Measurements from ENCODE around the gene TPM3.
A peak's percentile ranks its signal among the peaks of the same experiment; 100 is the strongest.
"Not testable (repeated sequence)": the region's sequence is repeated elsewhere in the genome, so short reads cannot be mapped to it uniquely, and the experiment has no call there.

Gene TPM3

DNA sequence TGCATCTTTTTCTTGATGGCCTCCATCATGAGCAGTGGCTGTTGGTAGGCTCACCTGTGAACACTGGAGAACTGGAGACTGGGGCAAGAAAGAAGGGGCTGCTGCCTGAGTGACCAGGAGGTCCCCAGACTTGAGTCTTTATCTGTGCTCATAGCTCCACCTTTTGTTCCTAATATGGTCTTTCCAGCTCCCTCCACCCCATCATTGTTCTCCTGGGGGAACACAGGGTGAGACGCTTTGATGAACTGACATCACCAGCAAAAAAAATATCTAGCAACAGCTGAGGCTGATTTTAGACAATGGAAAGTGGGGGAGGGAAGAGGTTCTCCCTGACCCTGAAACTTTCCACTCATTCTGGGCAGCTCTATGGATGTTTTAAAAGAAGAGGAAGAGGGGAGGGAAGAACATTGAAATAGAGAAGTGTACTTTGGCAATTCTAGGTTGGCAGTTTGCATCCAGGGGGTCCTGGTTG, at the start of gene TPM3:
TSS of gene TPM3 (minus strand) at position 111 of the 472 bp plus-strand sequence. CDS start at position 29, 82 bp downstream.
- no peak for DNase-seq

DNA sequence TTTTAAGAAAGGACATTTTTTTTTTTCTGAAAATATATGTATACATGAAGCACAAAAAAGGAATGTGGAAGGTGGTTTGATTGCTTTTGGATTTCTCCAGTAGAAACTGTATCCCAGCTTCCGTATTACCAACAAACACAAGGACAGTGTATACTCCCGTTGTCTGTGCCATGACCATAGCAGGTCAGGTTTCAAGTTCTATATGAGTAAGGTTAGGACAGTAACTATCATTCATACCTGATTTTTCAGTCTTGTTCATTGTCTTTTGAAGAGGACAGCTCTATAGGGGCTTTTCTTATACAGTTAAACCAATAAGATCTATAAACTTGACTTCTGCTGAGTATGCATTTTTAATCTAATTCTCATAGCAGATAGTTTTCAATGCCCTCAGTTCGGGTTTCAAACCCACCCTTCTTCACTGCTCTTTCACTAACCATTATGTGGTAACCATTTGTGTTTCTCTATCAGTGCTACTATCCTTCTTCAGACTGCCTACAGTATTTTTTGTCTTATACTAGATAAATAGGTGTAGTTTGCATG, 48.5 kb upstream of the TPM3 start:
- no peak for DNase-seq

- DNase-seq = no peak
Observed at GRCh38 chr1:154239491-154239890, 47.6 kb upstream of the TPM3 start.

- no peak for DNase-seq
Observed at GRCh38 chr1:154237880-154238506, 46.1 kb upstream of the TPM3 start.

- DNase-seq = no peak
Observed at GRCh38 chr1:154237435-154237834, 45.5 kb upstream of the TPM3 start.

DNA sequence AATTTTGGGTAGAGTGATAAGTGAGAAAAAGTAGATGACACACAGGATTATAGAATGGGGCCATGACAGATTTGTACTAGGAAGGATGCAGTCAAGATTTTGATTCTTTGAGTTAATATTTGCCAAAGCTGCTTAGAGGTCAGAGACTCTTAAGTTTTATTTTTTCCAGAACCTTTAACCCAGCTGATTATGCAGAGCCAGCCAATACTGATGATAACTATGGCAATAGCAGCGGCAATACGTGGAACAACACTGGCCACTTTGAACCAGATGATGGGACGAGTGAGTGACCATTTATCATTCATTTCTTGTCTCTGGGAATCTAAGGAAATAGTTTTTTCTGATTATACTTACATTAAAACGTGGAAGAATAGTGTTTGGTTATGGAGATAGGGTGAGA, 45.0 kb upstream of the TPM3 start:
- no peak for DNase-seq

GRCh38 chr1:154233127-154233526, 41.2 kb upstream of the TPM3 start:
- not testable (repeated sequence) for DNase-seq

DNA sequence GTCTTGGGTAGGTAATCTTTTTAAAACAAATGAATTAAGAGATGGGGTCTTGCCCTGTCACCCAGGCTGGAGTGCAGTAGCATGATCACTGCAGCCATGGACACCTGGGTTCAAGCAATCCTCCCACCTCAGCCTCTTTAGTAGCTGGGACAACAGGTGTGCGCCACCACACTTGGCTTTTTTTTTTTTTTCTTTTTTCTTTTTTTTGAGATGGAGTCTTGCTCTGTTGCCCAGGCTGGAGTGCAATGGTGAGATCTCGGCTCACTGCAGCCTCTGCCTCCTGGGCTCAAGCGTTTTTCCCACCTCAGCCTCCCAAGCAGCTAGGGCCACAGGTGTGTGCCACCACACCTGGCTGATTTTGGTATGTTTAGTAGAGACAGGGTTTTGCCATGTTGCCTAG, 39.2 kb upstream of the TPM3 start:
- not testable (repeated sequence) for DNase-seq

DNA sequence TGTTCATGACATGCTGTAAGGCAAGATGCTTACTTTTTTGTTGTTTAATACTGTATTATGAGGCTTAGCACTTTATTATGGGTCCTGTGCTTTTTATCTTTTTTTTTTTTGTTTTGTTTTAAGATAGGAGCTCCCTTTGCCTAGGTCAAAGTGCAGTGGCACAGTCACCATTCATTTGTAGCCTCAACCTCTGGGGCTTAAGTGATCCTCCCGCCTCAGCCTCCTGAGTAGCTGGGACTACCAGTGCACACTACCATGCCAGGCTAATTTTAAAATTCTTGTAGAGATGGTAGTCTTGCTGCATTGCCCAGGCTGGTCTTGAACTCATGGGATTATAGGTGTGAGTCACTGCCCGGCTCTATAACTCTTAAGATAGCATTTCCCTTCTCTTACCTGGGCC, 33.5 kb upstream of the TPM3 start:
- DNase-seq = no peak

DNA sequence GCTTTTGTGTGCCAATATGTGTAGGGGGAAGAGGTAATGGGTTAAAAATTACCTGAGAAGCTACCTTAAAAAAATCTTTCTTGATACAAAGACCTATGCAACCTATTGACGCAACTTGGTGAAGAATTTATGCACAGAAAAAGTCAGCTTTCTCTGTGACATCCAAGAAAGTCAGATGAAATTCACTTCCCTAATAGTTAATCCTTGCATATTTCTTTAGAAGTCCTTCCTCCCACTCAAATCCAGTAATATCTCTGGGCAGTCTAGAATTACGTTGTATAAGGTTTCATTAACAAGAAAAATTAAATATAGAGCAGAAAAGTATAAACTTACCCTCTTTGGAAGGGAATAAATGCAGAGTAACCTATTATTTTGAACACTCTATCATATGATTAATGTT, 31.7 kb upstream of the TPM3 start:
- DNase-seq = no peak

- DNase-seq = no peak
Observed at GRCh38 chr1:154222918-154223317, 31.0 kb upstream of the TPM3 start.

DNA sequence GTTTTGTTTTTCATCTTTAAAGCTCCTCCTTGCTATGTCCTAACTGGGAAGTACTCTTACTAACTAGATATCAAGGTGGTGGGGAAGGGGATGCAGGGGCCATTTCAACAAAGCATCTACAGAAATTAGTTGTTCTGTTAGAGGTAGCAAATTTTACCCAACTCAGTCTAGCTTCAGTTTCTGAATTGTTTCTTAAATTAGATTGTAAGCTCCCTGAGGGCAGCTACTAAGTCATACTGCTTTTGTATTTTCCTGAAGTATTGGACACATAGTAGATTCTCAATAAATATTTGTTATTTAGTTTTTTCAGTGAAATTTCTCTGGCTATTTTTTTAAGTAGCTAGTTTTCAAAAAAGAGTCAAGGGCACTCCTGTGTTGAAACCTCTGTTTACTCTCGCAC, 30.6 kb upstream of the TPM3 start:
- DNase-seq = no peak

DNA sequence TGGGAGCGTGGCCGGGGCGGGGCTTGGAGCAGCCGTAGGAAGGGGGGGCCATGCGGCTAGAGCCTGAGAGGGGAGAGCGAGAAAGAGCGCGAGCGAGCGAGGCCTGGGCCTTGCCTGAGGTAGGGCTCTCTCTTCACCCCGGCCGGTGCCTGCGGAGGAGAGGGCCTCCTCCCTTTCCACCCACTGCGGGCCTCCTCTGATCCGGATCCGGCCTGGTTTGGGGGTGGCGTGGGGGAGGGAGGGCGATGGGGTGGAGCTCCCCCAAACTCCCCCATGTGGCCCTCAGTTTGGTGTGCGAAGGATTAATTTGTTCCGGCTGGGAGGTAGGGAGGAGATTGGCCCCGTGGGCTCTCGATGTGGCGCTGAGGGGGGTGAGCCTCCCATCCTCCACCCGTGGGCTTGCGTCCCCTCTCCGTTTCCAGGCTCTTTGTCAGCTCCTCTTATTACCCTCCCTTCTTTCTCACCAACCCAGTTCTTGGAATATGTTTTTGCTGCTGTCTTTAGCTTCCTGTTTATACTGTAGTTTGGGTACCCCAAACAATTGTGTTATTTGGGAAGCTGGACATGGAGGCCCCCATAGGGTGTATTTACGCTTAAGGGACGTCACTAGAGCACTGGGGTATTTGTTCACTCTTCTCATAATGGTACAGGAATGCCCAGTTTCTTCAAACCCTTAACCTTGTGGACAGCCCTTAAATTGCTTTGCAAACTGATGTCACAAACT, 29.5 kb upstream of the TPM3 start:
- DNase-seq = peak; percentile 66 to 74

DNA sequence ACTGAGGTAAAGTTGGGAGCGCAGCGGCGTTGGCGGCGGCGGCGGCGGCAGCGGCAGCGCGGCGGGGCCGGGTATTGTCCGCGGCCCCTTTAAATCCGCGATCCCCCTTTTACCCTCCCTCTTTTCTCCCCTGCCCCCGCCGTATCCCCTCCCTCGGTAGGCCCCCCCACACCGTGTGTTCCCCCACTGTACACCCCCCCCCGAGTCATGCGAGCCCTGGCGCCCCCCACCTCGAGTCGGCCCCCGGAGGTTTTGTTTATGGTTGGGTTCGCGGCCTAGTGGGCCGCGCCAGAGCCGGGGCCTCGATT, 29.0 kb upstream of the TPM3 start:
- DNase-seq = no peak

- peak; percentile 98 to 99 for DNase-seq
Observed at GRCh38 chr1:154220071-154220969, 28.4 kb upstream of the TPM3 start, which contains the start of gene UBAP2L. Gene UBAP2L (plus strand): TSS chr1:154220955. CDS start chr1:154225124, 4,169 bp downstream.

DNA sequence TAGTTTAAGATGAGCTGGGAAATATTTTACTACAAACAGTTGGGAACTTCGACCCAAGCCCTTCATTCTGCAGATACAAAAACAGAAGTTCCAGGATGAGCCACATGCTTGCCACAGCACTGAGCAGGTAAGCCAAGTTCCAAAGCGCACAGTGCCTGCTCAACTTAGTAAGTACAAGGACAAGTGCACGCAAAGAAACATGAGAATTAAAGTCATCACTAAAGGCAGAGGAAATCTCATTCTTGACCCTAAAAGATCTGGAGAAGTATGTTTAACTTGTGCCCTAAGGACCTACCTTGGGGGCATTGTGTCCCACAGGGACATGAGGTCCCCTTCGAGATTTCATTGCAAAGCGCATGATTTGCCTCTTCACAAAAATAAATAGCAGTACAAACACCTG, 27.6 kb upstream of the TPM3 start:
- no peak for DNase-seq

DNA sequence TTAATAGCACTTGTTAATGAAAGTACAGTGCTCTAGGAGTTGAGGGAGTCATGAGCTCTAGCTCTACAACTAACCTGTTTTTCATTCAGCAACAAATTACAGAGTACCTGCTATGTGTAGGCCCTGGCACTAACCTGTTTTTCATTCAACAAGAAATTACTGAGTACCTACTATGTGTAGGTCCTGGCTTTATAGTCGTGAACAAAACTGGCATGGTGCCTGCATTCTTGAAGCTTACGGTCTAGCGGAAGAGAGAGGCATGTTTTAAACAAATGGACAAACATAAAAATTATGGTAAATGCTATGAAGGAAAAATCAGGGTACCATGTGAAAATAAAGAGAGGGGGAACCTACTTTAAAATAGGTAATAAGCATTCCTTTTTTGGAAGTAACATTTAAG, 26.6 kb upstream of the TPM3 start:
- no peak for DNase-seq

GRCh38 chr1:154213274-154213673, 21.4 kb upstream of the TPM3 start:
- no peak for DNase-seq

DNA sequence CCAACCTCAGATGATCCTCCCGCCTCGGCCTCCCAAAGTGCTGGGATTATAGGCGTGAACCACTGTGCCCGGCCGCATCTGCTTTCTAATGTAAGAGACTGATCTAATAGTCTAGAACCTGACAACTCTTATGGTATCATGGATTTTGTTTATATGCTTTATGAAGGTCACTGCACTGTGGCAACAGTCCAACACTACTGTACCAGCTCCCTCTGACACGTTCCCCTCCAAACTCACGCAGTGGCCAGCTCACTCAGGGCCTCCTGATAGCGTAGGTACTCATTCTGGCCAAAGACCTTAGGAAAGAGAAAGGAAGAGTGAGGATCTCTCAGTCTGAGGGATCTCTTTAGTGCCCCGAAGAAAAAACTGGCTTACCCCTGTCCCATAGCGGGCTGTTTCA, 20.2 kb upstream of the TPM3 start:
- no peak for DNase-seq

- no peak for DNase-seq
Observed at GRCh38 chr1:154208677-154209388, 16.9 kb upstream of the TPM3 start.

DNA sequence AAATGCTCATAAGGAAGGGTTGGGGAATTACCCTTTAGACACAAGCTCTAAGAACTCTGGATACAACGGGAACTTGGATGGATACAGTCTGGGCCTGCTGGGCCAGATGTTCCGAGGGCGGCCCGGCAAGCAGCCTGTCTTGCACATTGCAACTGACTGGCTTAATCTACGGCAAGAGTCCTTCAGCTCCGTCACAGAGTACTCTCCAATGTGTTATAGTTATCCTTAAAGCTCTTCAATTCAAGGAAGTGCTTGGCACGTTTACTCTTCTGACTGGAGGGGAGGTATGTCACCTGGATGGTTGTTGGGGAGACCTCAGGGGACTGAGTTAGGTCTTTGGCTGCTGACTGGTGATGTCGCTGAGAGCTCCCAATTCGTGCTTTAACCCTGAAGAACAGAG, 15.4 kb upstream of the TPM3 start:
- DNase-seq = no peak

- DNase-seq = no peak
Observed at GRCh38 chr1:154206196-154206595, 14.3 kb upstream of the TPM3 start, which contains the start of gene CFAP141. Gene CFAP141 (minus strand): TSS chr1:154206333. CDS start chr1:154206307, 26 bp downstream.

- peak in 1 of 2 donors; percentile 42 for DNase-seq
Observed at GRCh38 chr1:154205778-154206177, 13.9 kb upstream of the TPM3 start.
